NT2/D1 (cell line): ENCODE data around the gene NBAS.

ENCODE experiments used
- SUZ12 ChIP-seq: IDR thresholded peaks from 2 replicates; pipeline ENCODE4 v1.6.1; 2011; ENCODE audit not compliant: insufficient read length, insufficient read depth; ENCODE audit errors: extremely low read depth
- YY1 ChIP-seq: IDR thresholded peaks from 2 replicates; pipeline ENCODE4 v1.6.1; 2011; ENCODE audit not compliant: insufficient read length, insufficient read depth
- ZNF274 ChIP-seq: IDR thresholded peaks from 2 replicates; pipeline ENCODE4 v1.6.1; 2011; ENCODE audit warnings: mild to moderate bottlenecking, low read depth, low read length

GRCh38 chr2:15259356-15259756, 301.8 kb downstream of the NBAS start:
- TF ChIP-seq YY1 (no peak), SUZ12 (no peak), ZNF274 (no peak)
